SK-N-SH treated with all-trans-retinoic acid at 6 μM for 48 hours (cell line): ENCODE results near the gene MAP3K14.

Source experiments
- ARNTL ChIP-seq: fragments of 450-650 bp; formaldehyde crosslinking; IDR thresholded peaks from 2 replicates; pipeline ENCODE4 v1.5.0; 2020; ENCODE audit warnings: low read depth, mild to moderate bottlenecking, moderate library complexity, borderline replicate concordance
- ESRRG ChIP-seq: fragments of 250-450 bp; sonication (Bioruptor Pico); IDR thresholded peaks from 2 replicates; pipeline ENCODE4 v1.6.1; 2021; ENCODE audit warnings: mild to moderate bottlenecking
- GLIS3 ChIP-seq: fragments of 250-450 bp; sonication (Bioruptor Pico); IDR thresholded peaks from 2 replicates; pipeline ENCODE4 v1.5.0; 2020; ENCODE audit warnings: mild to moderate bottlenecking, moderate library complexity
- RARB ChIP-seq: fragments of 250-450 bp; sonication (Bioruptor Pico); IDR thresholded peaks from 2 replicates; pipeline ENCODE4 v1.8.0; 2021; ENCODE audit warnings: mild to moderate bottlenecking, moderate library complexity
- TCF4 ChIP-seq: fragments of 250-450 bp; sonication (Bioruptor Pico); IDR thresholded peaks from 2 replicates; pipeline ENCODE4 v1.8.0; 2021; ENCODE audit warnings: mild to moderate bottlenecking, moderate library complexity, borderline replicate concordance
- TOX ChIP-seq: fragments of 250-450 bp; sonication (Bioruptor Pico); IDR thresholded peaks from 2 replicates; pipeline ENCODE4 v1.8.0; 2021; ENCODE audit warnings: mild to moderate bottlenecking, moderate library complexity, borderline replicate concordance
- ZC3H10 ChIP-seq: fragments of 250-450 bp; sonication (Bioruptor Pico); IDR thresholded peaks from 2 replicates; pipeline ENCODE4 v1.5.1; 2021; ENCODE audit warnings: mild to moderate bottlenecking, moderate library complexity
- ZFP30 ChIP-seq: fragments of 450-650 bp; formaldehyde crosslinking; IDR thresholded peaks from 2 replicates; pipeline ENCODE4 v1.5.0; 2022; ENCODE audit warnings: mild to moderate bottlenecking, moderate library complexity
- ZNF70 ChIP-seq: fragments of 450-650 bp; formaldehyde crosslinking; IDR thresholded peaks from 2 replicates; pipeline ENCODE4 v1.5.0; 2020; ENCODE audit warnings: mild to moderate bottlenecking, moderate library complexity
- TF ChIP-seq, protein P1 (sequence below): fragments of 250-450 bp; sonication (Bioruptor Pico); IDR thresholded peaks from 2 replicates; pipeline ENCODE4 v1.5.0; 2020; ENCODE audit warnings: mild to moderate bottlenecking, moderate library complexity
- TF ChIP-seq, protein P2 (sequence below): fragments of 250-450 bp; sonication (Bioruptor Pico); IDR thresholded peaks from 2 replicates; pipeline ENCODE4 v1.8.0; 2020; ENCODE audit warnings: mild to moderate bottlenecking, moderate library complexity, borderline replicate concordance
- TF ChIP-seq, protein P3 (sequence below): fragments of 250-450 bp; sonication (Bioruptor Pico); IDR thresholded peaks from 2 replicates; pipeline ENCODE4 v1.8.0; 2021; ENCODE audit warnings: low read depth, mild to moderate bottlenecking, moderate library complexity, borderline replicate concordance

DNA sequence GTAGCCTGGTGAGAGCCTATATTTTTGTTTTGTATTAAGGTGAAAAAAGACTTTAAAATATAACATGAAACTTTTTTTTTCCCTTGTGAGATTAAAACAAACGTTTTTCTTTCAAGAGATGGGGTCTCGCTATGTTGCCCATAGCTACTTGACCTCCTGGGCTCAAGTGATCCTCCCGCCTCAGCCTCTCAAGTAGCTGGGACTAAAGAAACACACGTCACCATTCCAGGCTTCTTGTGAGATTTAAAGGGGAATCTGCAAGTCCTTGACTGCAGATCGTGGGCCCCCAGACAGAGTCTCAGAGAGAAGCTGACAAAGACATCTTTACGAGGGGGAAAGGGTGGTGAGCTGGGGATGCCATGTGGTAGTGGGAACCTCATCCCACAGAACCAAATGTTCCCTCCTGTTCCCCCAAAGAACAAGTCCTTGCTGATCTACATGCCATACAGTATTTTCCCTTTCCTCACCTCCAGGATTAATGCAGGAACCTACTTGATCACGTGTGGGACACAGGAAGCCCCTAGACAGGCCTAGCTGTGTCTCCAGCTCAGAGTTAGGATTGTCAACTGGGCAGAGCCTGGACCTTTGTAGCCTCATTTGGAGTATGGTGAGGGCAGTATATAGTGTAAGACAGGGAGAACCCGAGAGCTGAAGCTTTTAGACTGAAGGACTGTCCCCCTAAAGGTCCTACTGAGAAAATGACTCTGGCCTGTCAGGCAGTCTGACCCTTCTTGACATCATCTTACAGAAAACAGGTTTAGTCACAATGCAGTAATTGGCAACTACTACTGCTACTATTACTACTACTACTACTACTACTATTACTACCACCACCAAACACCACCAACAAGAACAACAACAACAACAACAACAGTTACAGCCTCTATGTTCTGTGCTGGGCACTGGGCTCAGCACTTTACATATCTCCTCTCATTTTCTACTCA, 4.1 kb downstream of the MAP3K14 start:
- TF ChIP-seq ZC3H10 (CRISPR knock-in tag) (no peak), GLIS3 (CRISPR knock-in tag) (no peak), ZFP30 (CRISPR knock-in tag) (no peak), ESRRG (CRISPR knock-in tag) (no peak), ARNTL (no peak), TCF4 (CRISPR knock-in tag) (no peak), TOX (CRISPR knock-in tag) (no peak), RARB (CRISPR knock-in tag) (no peak), ZNF70 (CRISPR knock-in tag) (no peak)
- TF ChIP-seq, protein P1, sequence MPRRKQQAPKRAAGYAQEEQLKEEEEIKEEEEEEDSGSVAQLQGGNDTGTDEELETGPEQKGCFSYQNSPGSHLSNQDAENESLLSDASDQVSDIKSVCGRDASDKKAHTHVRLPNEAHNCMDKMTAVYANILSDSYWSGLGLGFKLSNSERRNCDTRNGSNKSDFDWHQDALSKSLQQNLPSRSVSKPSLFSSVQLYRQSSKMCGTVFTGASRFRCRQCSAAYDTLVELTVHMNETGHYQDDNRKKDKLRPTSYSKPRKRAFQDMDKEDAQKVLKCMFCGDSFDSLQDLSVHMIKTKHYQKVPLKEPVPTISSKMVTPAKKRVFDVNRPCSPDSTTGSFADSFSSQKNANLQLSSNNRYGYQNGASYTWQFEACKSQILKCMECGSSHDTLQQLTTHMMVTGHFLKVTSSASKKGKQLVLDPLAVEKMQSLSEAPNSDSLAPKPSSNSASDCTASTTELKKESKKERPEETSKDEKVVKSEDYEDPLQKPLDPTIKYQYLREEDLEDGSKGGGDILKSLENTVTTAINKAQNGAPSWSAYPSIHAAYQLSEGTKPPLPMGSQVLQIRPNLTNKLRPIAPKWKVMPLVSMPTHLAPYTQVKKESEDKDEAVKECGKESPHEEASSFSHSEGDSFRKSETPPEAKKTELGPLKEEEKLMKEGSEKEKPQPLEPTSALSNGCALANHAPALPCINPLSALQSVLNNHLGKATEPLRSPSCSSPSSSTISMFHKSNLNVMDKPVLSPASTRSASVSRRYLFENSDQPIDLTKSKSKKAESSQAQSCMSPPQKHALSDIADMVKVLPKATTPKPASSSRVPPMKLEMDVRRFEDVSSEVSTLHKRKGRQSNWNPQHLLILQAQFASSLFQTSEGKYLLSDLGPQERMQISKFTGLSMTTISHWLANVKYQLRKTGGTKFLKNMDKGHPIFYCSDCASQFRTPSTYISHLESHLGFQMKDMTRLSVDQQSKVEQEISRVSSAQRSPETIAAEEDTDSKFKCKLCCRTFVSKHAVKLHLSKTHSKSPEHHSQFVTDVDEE (CRISPR knock-in tag), result no peak
- TF ChIP-seq, protein P2, sequence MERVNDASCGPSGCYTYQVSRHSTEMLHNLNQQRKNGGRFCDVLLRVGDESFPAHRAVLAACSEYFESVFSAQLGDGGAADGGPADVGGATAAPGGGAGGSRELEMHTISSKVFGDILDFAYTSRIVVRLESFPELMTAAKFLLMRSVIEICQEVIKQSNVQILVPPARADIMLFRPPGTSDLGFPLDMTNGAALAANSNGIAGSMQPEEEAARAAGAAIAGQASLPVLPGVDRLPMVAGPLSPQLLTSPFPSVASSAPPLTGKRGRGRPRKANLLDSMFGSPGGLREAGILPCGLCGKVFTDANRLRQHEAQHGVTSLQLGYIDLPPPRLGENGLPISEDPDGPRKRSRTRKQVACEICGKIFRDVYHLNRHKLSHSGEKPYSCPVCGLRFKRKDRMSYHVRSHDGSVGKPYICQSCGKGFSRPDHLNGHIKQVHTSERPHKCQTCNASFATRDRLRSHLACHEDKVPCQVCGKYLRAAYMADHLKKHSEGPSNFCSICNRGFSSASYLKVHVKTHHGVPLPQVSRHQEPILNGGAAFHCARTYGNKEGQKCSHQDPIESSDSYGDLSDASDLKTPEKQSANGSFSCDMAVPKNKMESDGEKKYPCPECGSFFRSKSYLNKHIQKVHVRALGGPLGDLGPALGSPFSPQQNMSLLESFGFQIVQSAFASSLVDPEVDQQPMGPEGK (CRISPR knock-in tag), result no peak
- TF ChIP-seq, protein P3, sequence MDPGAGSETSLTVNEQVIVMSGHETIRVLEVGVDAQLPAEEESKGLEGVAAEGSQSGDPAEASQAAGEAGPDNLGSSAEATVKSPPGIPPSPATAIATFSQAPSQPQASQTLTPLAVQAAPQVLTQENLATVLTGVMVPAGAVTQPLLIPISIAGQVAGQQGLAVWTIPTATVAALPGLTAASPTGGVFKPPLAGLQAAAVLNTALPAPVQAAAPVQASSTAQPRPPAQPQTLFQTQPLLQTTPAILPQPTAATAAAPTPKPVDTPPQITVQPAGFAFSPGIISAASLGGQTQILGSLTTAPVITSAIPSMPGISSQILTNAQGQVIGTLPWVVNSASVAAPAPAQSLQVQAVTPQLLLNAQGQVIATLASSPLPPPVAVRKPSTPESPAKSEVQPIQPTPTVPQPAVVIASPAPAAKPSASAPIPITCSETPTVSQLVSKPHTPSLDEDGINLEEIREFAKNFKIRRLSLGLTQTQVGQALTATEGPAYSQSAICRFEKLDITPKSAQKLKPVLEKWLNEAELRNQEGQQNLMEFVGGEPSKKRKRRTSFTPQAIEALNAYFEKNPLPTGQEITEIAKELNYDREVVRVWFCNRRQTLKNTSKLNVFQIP (CRISPR knock-in tag), result no peak
